ENCODE data around the gene B3GNT7.

GRCh38 chr2:231361701-231362554 lies 33.6 kb upstream of the B3GNT7 start:
- TF ChIP-seq CTCF (IDR thresholded peaks at IDR 0.05; ENCODE audit: low read length), result no peak
- no peak for TF ChIP-seq EZH2 (optimal IDR thresholded peaks at IDR 0.05; ENCODE audit: low read depth, low read length)
- no peak for TF ChIP-seq EZH2phosphoT487 (IDR thresholded peaks at IDR 0.05; ENCODE audit: low read length)
